ENCODE results near the gene CDC42EP2. TPM values are rescaled to one million over a fixed set of nuclear protein-coding genes. Genes with fewer than 3 reads are reported as not detected.

CDC42EP2 gene
- total RNA-seq = 10 to 100 TPM in 3 of 4 donors, 1 to 10 TPM in 1; 9.1 to 22.7 (median 14.5) TPM

- Histone ChIP-seq H3K36me3 (no peaks in the 10 kb centered on the region), H3K4me1 (peaks cover 20 to 62% (median 43%) of the 10 kb centered on the region in 4 donors), H3K27me3 (no peaks in the 10 kb centered on the region), H3K4me3 (peak within 1 kb of the TSS; percentile 51 to 67 (median 60)), H3K27ac (peak within 1 kb of the TSS; percentile 90 to 91 (median 90)), H3K9me3 (no peaks in the 10 kb centered on the region)
- intact Hi-C loops (cut with DNase I; ENCODE audit: low total_unique reads) (loop anchor here (2.0 kb wide), 1 partner anchor 40 kb away; no protein-coding TSS in a partner anchor), in situ Hi-C loops (cut with MboI; ENCODE audit: low pct_ligation_motif_present in 1 of 4, low pct_unique_long_range_greater_than_20kb in 1 of 4, low sequenced_read_pairs in 3 of 4) (loop anchor here in 1 of 4 donors (5.0 kb wide), 1 partner anchor 37 kb away; no protein-coding TSS in a partner anchor)
- TF ChIP-seq POLR2A (IDR thresholded peaks at IDR 0.05) = peak; percentile 79
- no peak for TF ChIP-seq EP300 (IDR thresholded peaks at IDR 0.05; ENCODE audit: low read depth)
- TF ChIP-seq POLR2AphosphoS5 (IDR thresholded peaks at IDR 0.05) = peak; percentile 92 to 93 (median 92)
- 0% methylated on average over 4 to 44 of the region's 74 CpGs for WGBS, 2 donors (ENCODE audit: low coverage in 1 of 2)
- DNase-seq = peak; percentile 92
Measured at GRCh38 chr11:65314501-65315203, at the start of gene CDC42EP2. TSS of gene CDC42EP2 (plus strand) at chr11:65314866. CDS start at chr11:65320899, 6,033 bp downstream.

- 83 to 84% methylated on average over 2 of the region's 2 CpGs for WGBS, 2 donors (ENCODE audit: low coverage in 1 of 2)
- Histone ChIP-seq H3K27ac (no peak overlapping the region), H3K36me3 (peaks cover 0 to 4% (median 0%) of the 10 kb centered on the region in 4 donors), H3K4me3 (no peak overlapping the region), H3K4me1 (peaks cover 7 to 17% (median 9%) of the 10 kb centered on the region in 4 donors), H3K9me3 (no peaks in the 10 kb centered on the region), H3K27me3 (no peaks in the 10 kb centered on the region)
- intact Hi-C loops (cut with DNase I; ENCODE audit: low total_unique reads) (no loop called here), in situ Hi-C loops (cut with MboI; ENCODE audit: low pct_ligation_motif_present in 1 of 4, low pct_unique_long_range_greater_than_20kb in 1 of 4, low sequenced_read_pairs in 3 of 4) (no loop called here)
- DNase-seq = no peak
- peak in 3 of 5 experiments; percentile 22 to 36 (median 25) for TF ChIP-seq CTCF (IDR thresholded peaks at IDR 0.05)
- no peak for TF ChIP-seq EP300 (IDR thresholded peaks at IDR 0.05; ENCODE audit: low read depth)
Measured at GRCh38 chr11:65266210-65266609, 48.5 kb upstream of the CDC42EP2 start.

GRCh38 chr11:65274735-65275682 is 39.7 kb upstream of the CDC42EP2 start:
- H3K4me3 ChIP-seq = no peak overlapping the region
- H3K4me1 ChIP-seq = peaks cover 0 to 26% (median 15%) of the 10 kb centered on the region in 4 donors
- intact Hi-C loops (cut with DNase I; ENCODE audit: low total_unique reads) = loop anchor here (2.0 kb wide), 1 partner anchor 40 kb away; the partner anchor contains the start of gene CDC42EP2
- no peaks in the 10 kb centered on the region for H3K27me3 ChIP-seq
- no peaks in the 10 kb centered on the region for H3K9me3 ChIP-seq
- 27 to 34% methylated on average over 5 to 6 of the region's 6 CpGs for WGBS, 2 donors (ENCODE audit: low coverage in 1 of 2)
- peak; percentile 79 for DNase-seq
- peak overlapping the region; percentile 59 to 75 (median 64) for H3K27ac ChIP-seq
- in situ Hi-C loops (cut with MboI; ENCODE audit: low pct_ligation_motif_present in 1 of 4, low pct_unique_long_range_greater_than_20kb in 1 of 4, low sequenced_read_pairs in 3 of 4) = loop anchor here (5.0 to 10.0 kb wide), 3 partner anchors 37 to 57 kb away; partner anchors contain the start of genes CDC42EP2 (in 1 of the 4) and DPF2 (in 1 of the 4)
- peaks cover 0 to 4% (median 0%) of the 10 kb centered on the region in 4 donors for H3K36me3 ChIP-seq
- TF ChIP-seq POLR2A (IDR thresholded peaks at IDR 0.05) = no peak
- TF ChIP-seq POLR2AphosphoS5 (IDR thresholded peaks at IDR 0.05) = peak; percentile 8 to 76 (median 73)
- TF ChIP-seq CTCF (IDR thresholded peaks at IDR 0.05) = peak; percentile 68 to 93 (median 78)
- TF ChIP-seq EP300 (IDR thresholded peaks at IDR 0.05; ENCODE audit: low read depth) = no peak

GRCh38 chr11:65275906-65276305 is 38.8 kb upstream of the CDC42EP2 start:
- no peaks in the 10 kb centered on the region for H3K9me3 ChIP-seq
- no peak for DNase-seq
- H3K27ac ChIP-seq = peak overlapping the region; percentile 59 to 75 (median 64)
- in situ Hi-C loops (cut with MboI; ENCODE audit: low pct_ligation_motif_present in 1 of 4, low pct_unique_long_range_greater_than_20kb in 1 of 4, low sequenced_read_pairs in 3 of 4) = loop anchor here in 3 of 4 donors (5.0 to 10.0 kb wide), 2 partner anchors 36 to 49 kb away; partner anchors contain the start of gene CDC42EP2 (in 1 of the 3)
- H3K27me3 ChIP-seq = no peaks in the 10 kb centered on the region
- H3K4me3 ChIP-seq = no peak overlapping the region
- 57 to 67% methylated on average over 4 of the region's 4 CpGs for WGBS, 2 donors (ENCODE audit: low coverage in 1 of 2)
- H3K4me1 ChIP-seq = peaks cover 0 to 29% (median 15%) of the 10 kb centered on the region in 4 donors
- TF ChIP-seq CTCF (IDR thresholded peaks at IDR 0.05) (no peak), POLR2A (IDR thresholded peaks at IDR 0.05) (no peak), POLR2AphosphoS5 (IDR thresholded peaks at IDR 0.05) (no peak), EP300 (IDR thresholded peaks at IDR 0.05; ENCODE audit: low read depth) (no peak)
- intact Hi-C loops (cut with DNase I; ENCODE audit: low total_unique reads) = loop anchor here (2.0 kb wide), 1 partner anchor 39 kb away; the partner anchor contains the start of gene CDC42EP2
- H3K36me3 ChIP-seq = peaks cover 0 to 1% (median 0%) of the 10 kb centered on the region in 4 donors
